ENCODE results near the gene TDRD7.
A peak's percentile ranks its signal among the peaks of the same experiment; 100 is the strongest.

Gene TDRD7

GRCh38 chr9:97387936-97388684, 23.8 kb upstream of the TDRD7 start:
- DNase-seq (ENCODE audit: low read depth): no peak

GRCh38 chr9:97388721-97389238, 23.1 kb upstream of the TDRD7 start:
- DNase-seq (ENCODE audit: low read depth): no peak

- no peak for DNase-seq (ENCODE audit: low read depth)
Observed at GRCh38 chr9:97389249-97389648, 22.6 kb upstream of the TDRD7 start.

GRCh38 chr9:97390791-97391406, 21.0 kb upstream of the TDRD7 start:
- DNase-seq (ENCODE audit: low read depth): no peak

GRCh38 chr9:97394881-97395280, 17.0 kb upstream of the TDRD7 start:
- DNase-seq (ENCODE audit: low read depth): no peak

- no peak for DNase-seq (ENCODE audit: low read depth)
Observed at GRCh38 chr9:97395745-97396144, 16.2 kb upstream of the TDRD7 start.

- DNase-seq (ENCODE audit: low read depth): no peak
Observed at GRCh38 chr9:97396256-97396655, 15.6 kb upstream of the TDRD7 start.

GRCh38 chr9:97397220-97397619, 14.7 kb upstream of the TDRD7 start:
- DNase-seq (ENCODE audit: low read depth): no peak

GRCh38 chr9:97398999-97399758, 12.7 kb upstream of the TDRD7 start:
- DNase-seq (ENCODE audit: low read depth): no peak

GRCh38 chr9:97403746-97404316, 8.1 kb upstream of the TDRD7 start:
- DNase-seq (ENCODE audit: low read depth): no peak

- no peak for DNase-seq (ENCODE audit: low read depth)
Observed at GRCh38 chr9:97405551-97405950, 6.3 kb upstream of the TDRD7 start.

GRCh38 chr9:97406620-97407177, 5.2 kb upstream of the TDRD7 start:
- DNase-seq (ENCODE audit: low read depth): no peak

GRCh38 chr9:97408562-97408961, 3.3 kb upstream of the TDRD7 start:
- DNase-seq (ENCODE audit: low read depth): no peak

GRCh38 chr9:97411440-97411788, 482 bp upstream of the TDRD7 start:
- DNase-seq (ENCODE audit: low read depth): no peak

GRCh38 chr9:97412626-97413385, 910 bp downstream of the TDRD7 start:
- no peak for DNase-seq (ENCODE audit: low read depth)

GRCh38 chr9:97413462-97413861, 1.6 kb downstream of the TDRD7 start:
- DNase-seq (ENCODE audit: low read depth): no peak

GRCh38 chr9:97415146-97415545, 3.2 kb downstream of the TDRD7 start:
- no peak for DNase-seq (ENCODE audit: low read depth)

GRCh38 chr9:97418880-97419279, 7.0 kb downstream of the TDRD7 start:
- no peak for DNase-seq (ENCODE audit: low read depth)

GRCh38 chr9:97419309-97419867, 7.5 kb downstream of the TDRD7 start:
- peak; percentile 65 for DNase-seq (ENCODE audit: low read depth)

GRCh38 chr9:97425336-97425972, 13.6 kb downstream of the TDRD7 start:
- no peak for DNase-seq (ENCODE audit: low read depth)

GRCh38 chr9:97425973-97426336, 14.1 kb downstream of the TDRD7 start:
- DNase-seq (ENCODE audit: low read depth): no peak
